HFFc6 (cell line): ENCODE data around the gene TENM4. TPM values are rescaled to one million over a fixed set of nuclear protein-coding genes. Genes with fewer than 3 reads are reported as not detected.

Experiments used
- DNase-seq: peaks from one replicate; pipeline ENCODE4 v3.0.0-alpha.2; 2018
- H3K27ac Mint-ChIP-seq: 2 replicates; pipeline ENCODE4 v1.8.0; 2020; ENCODE audit warnings: mild to moderate bottlenecking, mixed read lengths
- H3K27me3 Mint-ChIP-seq: 2 replicates; pipeline ENCODE4 v1.8.0; 2021; ENCODE audit warnings: mild to moderate bottlenecking, moderate library complexity, mixed read lengths; ENCODE audit not compliant: insufficient read depth
- H3K36me3 Mint-ChIP-seq: 2 replicates; pipeline ENCODE4 v1.8.0; 2021; ENCODE audit warnings: low read depth, mixed read lengths
- H3K4me1 Mint-ChIP-seq: 2 replicates; pipeline ENCODE4 v1.8.0; 2020; ENCODE audit warnings: low read depth, mixed read lengths
- H3K4me3 Mint-ChIP-seq: 2 replicates; pipeline ENCODE4 v1.8.0; 2020; ENCODE audit warnings: mild to moderate bottlenecking, moderate library complexity, mixed read lengths
- H3K9me3 Mint-ChIP-seq: 2 replicates; pipeline ENCODE4 v1.8.0; 2020; ENCODE audit warnings: mild to moderate bottlenecking, mixed read lengths
- CTCF ChIP-seq: fragments of 200-600 bp; sonication (generic); IDR thresholded peaks from 2 replicates; pipeline ENCODE4 v1.5.0; 2021; ENCODE audit warnings: antibody characterized with exemption, mild to moderate bottlenecking
- total RNA-seq, 6 experiments: library from RNA; stranded (reverse); fragmentation: NEBNext Ultra II Directional; extraction: Animal tissue kit (Norgen Biotek cat#: 25700); gene quantifications; 2 replicates in 1 of 6; 3 replicates in 5 of 6; pipeline ENCODE4 v1.2.3, GENCODE V29; 2021

The TENM4 gene
- total RNA-seq, 6 experiments from 2014 or later: 20.9 to 45.5 (median 26.5) TPM

- no peak overlapping the region for H3K27ac Mint-ChIP-seq
- H3K4me1 Mint-ChIP-seq: no peaks in the 10 kb centered on the region
- no peak for DNase-seq
- H3K9me3 Mint-ChIP-seq: peaks cover 21% of the 10 kb centered on the region
- peaks cover 19% of the 10 kb centered on the region for H3K36me3 Mint-ChIP-seq
- no peak for TF ChIP-seq CTCF
- no peaks in the 10 kb centered on the region; the same call in 1 of the 2 replicates for H3K27me3 Mint-ChIP-seq
- no peak overlapping the region for H3K4me3 Mint-ChIP-seq
Measured at GRCh38 chr11:79129702-79130101, 311.1 kb downstream of the TENM4 start.

- no peaks in the 10 kb centered on the region for H3K4me1 Mint-ChIP-seq
- peaks cover 21% of the 10 kb centered on the region for H3K9me3 Mint-ChIP-seq
- DNase-seq: no peak
- no peaks in the 10 kb centered on the region; the same call in 1 of the 2 replicates for H3K27me3 Mint-ChIP-seq
- no peak overlapping the region for H3K4me3 Mint-ChIP-seq
- TF ChIP-seq CTCF: no peak
- peaks cover 19% of the 10 kb centered on the region for H3K36me3 Mint-ChIP-seq
- H3K27ac Mint-ChIP-seq: no peak overlapping the region
Measured at GRCh38 chr11:79128291-79128690, 312.5 kb downstream of the TENM4 start.

GRCh38 chr11:79122759-79123158 lies 318.1 kb downstream of the TENM4 start:
- H3K9me3 Mint-ChIP-seq: peaks cover 21% of the 10 kb centered on the region
- TF ChIP-seq CTCF: no peak
- H3K36me3 Mint-ChIP-seq: peaks cover 19% of the 10 kb centered on the region
- H3K4me1 Mint-ChIP-seq: peaks cover 10% of the 10 kb centered on the region
- DNase-seq: no peak
- H3K27me3 Mint-ChIP-seq: no peaks in the 10 kb centered on the region; the same call in 1 of the 2 replicates
- no peak overlapping the region for H3K4me3 Mint-ChIP-seq
- H3K27ac Mint-ChIP-seq: no peak overlapping the region

DNA sequence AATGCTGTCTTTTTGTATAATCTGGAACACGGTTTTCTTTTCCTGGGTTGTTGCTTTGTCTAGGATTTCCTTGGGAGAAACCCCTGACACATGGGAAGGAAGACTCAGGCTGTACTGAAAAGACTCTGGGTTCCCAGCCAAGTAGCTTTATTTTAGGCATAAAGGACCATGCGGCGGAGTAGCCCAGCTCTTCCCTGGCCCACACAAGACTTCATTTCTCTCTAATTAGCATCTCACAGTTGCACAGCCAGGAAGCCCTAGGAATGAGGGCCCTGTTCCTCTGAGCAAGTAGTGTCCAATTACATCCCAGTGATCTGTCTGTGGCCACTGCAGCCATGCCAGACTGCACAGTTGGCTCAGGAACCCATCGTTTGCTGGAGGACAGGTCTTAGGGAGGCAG lies 319.5 kb downstream of the TENM4 start:
- Mint-ChIP-seq H3K27me3 (no peaks in the 10 kb centered on the region), H3K4me1 (peaks cover 18% of the 10 kb centered on the region), H3K9me3 (peaks cover 15% of the 10 kb centered on the region), H3K27ac (peak overlapping the region; percentile 7), H3K36me3 (peaks cover 9% of the 10 kb centered on the region), H3K4me3 (no peak overlapping the region)
- DNase-seq: no peak
- TF ChIP-seq CTCF: no peak

GRCh38 chr11:79119491-79120284 lies 321.1 kb downstream of the TENM4 start:
- DNase-seq: no peak
- Mint-ChIP-seq H3K27ac (no peak overlapping the region), H3K9me3 (no peaks in the 10 kb centered on the region), H3K27me3 (no peaks in the 10 kb centered on the region), H3K36me3 (no peaks in the 10 kb centered on the region), H3K4me3 (no peak overlapping the region), H3K4me1 (peaks cover 21% of the 10 kb centered on the region)
- TF ChIP-seq CTCF: no peak
